ENCODE results near the gene COL6A2.

DNA sequence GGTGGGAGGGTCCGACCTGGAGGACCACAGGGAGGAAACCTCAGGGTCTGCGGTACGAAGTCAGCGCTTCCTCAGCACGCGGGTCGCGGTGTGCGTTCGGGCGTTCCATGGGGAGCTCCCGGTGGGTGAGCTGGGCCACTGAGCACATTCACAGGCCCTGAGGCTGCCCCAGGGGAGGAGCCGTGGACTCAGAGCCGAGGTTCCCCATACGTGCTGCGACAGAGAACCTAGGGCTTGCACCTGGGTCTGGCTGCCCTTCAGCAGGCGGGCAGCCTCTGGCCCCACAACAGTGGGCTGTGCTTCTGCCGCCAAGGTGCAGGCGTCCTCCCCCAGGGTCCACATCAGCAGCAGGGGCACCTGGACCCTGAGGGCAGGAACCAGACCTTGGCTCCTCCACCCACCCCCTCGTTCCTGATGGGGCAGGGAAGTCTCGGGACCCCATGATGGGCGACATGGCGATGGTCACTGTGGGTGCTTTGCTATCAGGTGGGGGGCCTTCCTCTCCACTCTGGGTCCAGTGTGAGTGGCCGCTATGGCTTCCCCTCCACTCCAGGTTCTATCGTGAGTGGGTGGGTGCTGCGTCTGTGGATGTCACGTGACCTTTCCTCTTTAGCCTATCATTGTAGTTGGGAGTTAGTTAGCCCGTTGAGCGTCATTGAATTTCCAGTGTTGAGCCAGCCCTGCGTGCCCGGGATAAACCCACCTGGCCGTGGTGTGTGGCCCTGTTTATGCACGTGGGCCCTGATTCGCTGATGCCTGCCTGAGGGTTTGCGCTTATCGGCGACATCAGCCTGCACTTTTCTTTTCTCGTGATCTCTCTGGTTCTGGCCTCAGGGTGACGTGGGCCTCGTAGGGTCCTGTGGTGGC is 29.6 kb downstream of the COL6A2 start:
- TF ChIP-seq, protein P1, sequence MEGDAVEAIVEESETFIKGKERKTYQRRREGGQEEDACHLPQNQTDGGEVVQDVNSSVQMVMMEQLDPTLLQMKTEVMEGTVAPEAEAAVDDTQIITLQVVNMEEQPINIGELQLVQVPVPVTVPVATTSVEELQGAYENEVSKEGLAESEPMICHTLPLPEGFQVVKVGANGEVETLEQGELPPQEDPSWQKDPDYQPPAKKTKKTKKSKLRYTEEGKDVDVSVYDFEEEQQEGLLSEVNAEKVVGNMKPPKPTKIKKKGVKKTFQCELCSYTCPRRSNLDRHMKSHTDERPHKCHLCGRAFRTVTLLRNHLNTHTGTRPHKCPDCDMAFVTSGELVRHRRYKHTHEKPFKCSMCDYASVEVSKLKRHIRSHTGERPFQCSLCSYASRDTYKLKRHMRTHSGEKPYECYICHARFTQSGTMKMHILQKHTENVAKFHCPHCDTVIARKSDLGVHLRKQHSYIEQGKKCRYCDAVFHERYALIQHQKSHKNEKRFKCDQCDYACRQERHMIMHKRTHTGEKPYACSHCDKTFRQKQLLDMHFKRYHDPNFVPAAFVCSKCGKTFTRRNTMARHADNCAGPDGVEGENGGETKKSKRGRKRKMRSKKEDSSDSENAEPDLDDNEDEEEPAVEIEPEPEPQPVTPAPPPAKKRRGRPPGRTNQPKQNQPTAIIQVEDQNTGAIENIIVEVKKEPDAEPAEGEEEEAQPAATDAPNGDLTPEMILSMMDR (conservative IDR thresholded peaks at IDR 0.05; ENCODE audit: low read depth, low read length): no peak
- TF ChIP-seq POLR2A (IDR thresholded peaks at IDR 0.05; ENCODE audit: low read depth, low read length) (no peak), MXI1 (IDR thresholded peaks at IDR 0.05; ENCODE audit: borderline replicate concordance, low read depth, low read length) (no peak)
- TF ChIP-seq, protein P2, sequence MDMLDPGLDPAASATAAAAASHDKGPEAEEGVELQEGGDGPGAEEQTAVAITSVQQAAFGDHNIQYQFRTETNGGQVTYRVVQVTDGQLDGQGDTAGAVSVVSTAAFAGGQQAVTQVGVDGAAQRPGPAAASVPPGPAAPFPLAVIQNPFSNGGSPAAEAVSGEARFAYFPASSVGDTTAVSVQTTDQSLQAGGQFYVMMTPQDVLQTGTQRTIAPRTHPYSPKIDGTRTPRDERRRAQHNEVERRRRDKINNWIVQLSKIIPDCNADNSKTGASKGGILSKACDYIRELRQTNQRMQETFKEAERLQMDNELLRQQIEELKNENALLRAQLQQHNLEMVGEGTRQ (IDR thresholded peaks at IDR 0.05; ENCODE audit: low read depth, low read length): no peak
